ENCODE results near the gene CELF1.

CELF1 gene

DNA sequence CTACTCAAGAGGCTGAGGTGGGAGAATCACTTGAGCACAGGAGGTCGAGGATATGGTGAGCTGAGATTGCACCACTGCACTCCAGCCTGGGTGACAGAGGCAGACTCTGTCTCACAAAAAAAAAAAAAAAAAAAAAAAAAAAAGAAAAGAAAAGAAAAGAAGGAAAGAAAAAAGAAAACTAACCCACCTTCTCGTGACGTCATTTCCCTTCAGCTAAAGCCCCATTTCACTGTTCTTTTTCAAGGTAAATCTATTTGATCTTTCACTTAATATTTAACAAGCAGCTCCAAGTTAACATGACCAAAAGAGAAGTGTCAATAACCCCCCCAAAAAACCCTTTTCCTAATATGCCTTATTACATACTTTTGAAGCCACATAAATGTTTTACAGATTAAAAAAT lies 109.1 kb downstream of the CELF1 start:
- no peak for DNase-seq

DNA sequence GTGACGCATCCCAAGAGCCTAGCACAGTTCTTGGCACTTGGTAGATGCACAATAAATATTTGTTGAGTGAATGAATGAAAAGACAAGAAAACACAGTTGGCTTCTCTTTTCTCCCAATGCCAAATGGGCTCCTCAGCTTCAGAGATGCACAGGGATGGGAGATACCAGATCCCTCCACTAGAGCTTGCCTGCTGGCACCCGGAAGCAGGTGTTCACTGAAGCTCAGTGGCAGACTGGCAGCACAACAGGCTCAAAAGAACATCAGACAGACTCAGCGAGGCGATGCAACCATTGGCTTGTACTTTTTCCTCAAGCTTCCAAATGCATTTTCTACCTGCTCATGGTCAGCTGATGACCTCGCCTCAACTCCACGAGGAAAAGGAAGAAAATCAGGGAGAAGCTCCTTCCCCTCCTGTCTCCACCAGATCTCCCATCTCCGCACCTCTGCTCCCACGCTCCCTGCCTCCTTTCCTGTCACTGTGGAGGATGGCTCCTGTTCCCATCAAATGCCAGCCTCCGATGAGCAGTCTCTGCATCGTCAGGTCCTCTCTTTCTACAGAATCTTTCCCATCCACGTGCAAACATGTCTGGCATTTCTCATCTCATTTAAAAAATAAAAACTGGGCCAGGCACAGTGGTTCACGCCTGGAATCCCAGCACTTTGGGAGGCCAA lies 109.8 kb downstream of the CELF1 start:
- DNase-seq, result no peak

DNA sequence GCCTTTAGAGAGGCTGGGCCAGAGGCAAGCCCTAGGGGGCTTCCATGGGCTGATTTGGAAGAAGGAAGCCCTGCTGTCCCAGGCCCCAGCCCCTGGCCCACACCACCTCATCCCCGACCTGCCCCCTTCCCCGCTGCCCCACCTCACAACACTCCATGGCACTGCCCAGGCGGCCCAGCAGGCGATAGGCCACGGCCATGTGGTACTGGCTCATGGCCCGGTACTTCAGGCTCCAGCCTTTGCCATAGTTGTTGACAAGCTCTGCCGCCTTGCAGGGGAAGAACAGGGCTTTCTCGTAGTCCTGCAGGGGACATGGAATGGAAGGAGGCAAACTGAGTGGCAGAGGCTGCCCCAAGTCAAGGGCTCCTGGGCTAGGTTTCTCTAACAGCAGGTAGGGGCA lies 110.4 kb downstream of the CELF1 start:
- no peak for DNase-seq

DNA sequence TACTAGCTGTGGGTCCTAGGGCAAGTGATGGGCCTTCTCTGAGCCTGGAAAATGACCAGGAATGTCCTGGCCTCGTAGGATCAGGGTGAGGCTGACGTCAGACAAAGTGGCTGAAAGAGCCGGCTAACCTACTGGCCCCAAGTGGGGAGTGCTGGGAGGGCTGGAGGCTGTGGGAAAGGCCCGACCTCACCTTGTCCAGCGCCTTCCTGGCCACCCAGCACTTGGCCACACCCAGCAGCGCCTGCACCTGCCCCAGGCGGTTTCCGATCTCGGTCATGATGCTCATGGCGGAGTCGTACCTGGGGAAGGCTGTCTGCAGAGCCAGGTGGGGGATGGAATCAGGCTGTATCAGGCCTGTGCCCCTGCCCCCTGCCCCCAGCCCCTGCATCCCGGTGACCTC lies 111.5 kb downstream of the CELF1 start:
- DNase-seq, result no peak

DNA sequence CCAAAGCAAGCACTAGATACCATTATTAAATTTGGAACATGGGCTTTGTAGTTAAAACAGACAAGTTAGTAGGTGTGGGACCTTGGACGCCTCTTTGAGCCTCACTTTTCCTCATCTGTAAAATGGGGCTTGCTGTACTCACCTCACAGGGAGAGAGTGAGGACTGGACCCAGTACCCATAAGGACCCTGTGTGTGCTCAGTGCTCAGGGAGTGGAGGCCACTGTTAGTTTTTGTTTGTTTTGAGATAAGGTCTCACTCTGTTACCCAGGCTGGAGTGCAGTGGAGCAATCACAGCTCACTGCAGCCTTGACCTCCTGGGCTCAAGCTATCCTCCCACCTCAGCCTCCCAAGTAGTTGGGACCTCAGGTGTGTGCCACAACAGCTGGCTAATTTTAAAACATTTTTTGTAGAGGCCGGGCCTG lies 112.9 kb downstream of the CELF1 start:
- no peak for DNase-seq

DNA sequence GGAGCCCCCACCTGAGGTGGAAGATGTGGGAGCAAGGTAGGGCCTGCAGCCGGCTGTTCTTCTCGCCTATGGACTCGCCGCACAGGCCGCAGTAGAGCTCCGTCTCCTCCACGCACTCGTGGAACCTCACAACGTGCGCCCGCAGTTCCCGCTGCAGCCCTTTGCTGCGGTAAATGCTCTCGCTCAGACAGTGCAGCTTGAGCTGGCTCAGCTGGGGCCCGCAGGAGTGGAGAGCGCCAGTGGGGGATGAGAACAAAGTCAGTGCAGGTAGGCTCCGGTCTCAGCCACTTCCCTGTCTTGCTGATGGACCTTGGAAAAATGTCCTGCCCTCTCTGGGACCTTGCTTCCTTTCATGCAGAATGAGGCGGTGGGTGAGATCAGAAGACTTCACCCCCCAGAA lies 114.2 kb downstream of the CELF1 start:
- no peak for DNase-seq

DNA sequence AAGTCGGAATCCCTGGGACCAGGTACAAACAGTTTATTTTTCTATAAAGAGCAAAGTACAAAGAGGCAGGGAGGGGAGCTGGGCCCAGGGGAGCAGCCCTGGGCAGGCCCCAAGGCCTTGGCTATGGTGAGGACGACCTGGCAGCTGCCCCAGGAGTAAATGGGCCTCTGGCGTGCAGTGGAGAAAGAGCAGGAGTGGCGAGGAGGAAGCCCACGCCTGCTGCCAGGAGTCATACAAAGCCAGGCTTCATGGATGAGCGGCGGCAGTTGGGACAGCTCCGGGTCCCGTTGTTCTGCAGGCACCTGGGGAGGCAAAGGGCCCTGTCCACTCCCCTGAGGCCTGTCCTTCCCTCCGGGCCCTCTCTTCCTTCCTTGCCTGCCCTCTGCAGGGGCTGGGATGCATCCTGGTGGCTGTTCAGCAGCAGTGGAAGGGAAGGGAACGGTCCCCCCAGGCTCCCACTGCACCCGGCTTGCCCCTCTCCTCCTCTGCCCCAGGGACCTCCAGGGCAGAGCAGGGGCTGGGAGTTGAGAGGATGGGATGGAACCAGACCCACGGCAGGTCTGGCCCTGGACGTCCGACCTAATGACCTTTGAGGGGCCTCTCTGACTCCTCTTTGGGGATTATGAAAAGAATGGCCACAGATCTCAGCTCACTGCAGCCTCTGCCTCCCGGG lies 115.0 kb downstream of the CELF1 start:
- no peak for DNase-seq

DNA sequence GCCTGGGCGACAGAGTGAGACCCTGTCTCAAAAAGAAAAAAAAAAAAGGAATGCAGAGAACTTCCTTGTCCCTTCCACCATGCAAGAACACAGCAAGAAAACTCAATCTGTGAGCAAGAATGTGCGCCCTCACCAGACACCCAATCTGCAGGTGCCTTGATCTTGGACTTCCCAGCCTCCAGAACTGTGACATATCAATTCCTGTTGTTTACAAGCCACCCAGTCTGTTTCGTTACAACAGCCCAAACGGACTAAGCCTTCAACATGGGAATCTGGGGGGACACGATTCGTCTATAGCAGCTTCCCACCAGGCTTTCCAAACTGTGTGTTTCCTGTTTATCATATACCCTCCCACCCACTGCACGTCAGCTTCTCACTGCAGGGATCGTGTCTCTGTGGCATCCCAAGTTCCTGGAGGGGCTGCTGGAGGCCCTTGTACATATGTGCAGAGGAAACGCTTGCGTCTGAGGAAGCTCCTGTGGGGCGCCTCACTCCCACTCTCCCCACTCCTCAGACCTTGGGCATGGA lies 115.7 kb downstream of the CELF1 start:
- DNase-seq, result no peak

DNA sequence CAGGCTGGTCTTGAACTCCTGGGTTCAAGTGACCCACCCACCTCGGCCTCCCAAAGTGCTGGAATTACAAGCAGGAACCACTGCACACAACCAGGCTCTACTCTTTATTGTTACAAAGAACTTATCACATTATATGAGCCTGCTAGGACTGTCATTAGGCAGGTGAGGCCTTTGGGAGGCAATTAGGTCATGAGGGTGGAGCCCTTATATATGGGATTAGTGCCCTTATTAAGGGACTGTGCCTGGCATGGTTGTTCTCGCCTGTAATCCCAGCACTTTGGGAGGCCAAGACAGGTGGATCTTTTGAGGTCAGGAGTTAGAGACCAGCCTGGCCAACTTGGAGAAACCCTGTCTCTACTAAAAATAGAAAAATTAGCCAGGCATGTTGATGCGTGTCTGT lies 116.2 kb downstream of the CELF1 start:
- no peak for DNase-seq

DNA sequence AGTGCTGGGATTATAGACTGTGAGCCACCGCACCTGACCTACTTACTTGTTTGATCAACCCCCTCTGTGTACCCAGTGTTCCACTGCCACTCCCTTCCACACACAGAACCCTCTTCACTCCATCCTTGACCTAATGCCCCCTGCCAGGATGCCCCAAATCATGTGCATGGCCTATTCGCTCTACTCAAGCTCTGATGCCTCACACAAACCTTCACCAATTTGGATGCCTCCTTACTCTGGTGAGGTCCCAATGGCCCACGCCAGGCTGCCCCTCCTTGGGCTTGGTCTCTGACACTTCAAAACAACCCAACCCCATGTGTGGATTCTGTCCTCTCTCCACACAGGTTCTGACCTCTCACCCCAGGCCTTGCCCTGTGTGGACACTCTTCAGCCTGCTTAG lies 117.2 kb downstream of the CELF1 start:
- DNase-seq, result no peak

DNA sequence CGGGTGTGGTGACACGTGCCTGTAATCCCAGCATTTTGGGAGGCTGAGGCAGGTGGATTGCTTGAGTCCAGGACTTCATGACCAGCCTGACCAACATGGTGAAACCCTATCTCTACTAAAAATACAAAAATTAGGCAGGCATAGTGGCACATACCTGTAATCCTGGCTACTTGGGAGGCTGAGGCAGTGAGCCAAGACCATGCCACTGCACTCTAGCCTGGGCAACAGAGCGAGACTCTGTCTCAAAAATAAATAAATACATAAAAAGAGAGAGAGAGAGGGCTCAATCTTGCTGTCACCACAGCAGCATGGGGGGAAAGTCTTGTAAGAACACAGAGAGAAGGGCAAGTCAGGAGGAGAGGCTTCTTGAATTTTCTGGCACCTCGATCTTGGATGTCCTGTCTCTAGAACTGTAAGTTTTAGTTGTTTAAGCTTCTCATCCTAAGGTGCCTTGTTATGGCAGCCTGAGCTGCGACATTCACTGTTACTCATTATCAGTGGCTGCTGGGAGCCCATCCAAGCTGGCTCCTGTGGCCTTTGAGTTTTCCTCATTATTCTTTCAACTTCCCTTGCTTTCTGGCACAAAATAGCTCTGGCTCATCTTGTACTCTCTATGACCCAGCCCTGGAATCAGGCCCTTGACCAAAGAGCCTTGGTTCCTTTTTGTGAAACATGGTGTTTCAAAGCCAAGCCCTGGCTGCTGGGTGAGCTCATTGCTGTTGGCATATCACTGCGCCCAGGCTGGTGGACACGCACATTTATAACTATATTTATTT lies 118.7 kb downstream of the CELF1 start:
- DNase-seq, result no peak

DNA sequence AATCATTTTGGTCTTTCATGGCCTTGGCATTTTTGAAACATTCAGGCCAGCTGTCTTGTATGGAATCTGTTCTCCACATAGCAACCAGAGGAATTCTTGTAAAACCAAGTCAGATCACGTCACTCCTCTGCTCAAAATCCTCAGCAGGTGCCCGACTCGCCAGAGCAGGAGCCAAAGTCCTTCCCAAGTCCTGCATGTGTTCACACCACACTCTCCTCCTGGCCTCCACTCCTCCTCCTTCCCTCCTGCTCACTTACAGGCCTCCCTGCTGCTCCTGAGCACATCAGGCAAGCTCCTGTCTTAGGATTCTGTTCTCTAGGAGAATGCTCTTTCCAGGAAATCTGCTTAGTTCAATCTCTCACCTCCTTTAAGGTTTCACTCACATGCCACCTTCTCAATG lies 119.8 kb downstream of the CELF1 start:
- DNase-seq, result no peak

DNA sequence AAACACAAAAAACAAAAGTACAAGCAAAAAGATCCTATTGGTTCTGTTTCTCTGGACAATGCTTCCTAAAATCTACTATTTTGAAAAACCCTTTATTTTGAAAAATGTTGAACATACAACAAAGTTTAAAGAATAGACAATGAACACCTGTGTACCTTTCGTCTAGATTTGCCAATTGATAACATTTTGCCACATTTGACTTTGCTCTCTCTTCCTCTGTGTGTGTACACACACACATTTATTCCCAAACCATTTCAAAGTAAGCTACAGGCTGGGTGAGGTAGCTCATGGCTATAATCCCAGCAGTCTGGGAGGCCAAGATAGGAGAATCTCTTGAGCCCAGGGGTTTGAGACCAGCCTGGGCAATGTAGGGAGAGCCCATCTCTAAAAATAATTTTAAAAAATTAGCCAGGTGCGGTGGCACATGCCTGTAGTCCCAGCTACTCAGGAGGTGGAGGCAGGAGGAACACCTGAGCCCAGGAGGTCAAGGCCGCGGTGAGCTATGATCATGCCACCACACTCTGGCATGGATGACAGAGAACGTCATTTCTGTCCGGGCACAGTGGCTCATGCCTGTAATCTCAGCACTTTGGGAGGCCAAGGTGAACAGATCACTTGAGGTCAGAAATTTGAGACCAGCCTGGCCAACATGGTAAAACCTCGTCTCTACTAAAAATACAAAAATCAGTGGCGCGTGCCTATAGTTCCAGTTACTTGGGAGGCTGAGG lies 121.4 kb downstream of the CELF1 start:
- DNase-seq, result no peak

DNA sequence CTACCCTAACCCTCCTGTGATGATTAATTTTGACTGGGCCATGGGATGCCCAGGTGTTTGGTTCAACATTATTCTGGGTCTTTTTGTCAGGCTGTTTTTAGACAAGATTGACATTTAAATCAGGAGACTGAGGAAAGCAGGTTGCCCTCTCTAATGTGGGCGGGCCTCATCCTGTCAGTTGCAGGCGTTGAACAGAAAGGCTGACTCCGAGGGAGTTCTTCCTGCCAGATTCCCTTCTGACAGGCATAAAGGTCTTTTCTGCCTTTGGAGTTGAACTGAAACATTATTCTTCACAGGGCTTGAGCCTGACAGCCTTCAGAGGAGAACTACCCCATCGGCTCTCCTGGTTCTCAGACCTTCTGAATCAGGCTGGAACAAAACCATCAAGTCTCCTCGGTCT lies 122.4 kb downstream of the CELF1 start:
- no peak for DNase-seq

DNA sequence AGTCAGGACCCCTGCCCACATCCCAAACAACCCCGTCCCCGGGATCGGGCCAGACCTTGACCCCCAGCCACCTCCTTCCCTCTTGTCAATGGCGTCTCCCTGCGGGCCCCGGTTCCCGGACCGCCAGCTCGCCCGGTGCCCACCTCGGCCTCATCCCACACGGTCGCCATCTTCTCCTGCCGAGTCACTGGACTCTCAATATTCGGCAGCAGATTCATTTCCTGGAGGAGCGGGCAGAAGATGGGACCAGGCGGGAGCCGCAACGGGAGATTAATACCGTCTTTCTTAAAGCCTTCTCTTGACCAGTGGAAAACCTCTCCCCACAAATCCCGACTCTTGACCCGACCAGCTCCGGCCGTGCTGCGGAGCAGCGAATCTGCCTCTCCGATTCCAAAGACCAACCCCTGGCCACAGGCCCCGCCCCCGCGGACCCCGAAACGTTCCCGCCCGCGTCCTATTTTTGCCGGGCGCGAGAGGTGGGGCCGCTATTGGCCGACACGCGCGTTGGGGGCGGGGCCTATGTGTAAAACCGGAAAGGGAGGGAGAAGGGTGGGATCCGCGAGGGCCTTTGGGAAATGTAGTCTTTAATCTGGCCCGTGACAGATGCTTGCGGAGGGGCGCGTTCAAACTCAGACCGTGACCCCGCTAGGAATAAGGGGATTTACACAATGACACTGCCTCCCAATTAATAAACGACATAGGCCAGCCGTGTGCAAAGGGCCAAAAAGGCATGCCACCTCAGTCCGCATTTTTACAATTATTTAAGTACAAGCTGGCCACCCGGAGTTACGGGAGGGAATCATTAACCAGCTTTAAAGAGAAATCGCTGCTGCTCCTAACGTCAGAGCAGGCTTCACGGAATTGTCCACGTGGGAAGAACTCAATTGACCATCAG lies 126.6 kb downstream of the CELF1 start, which contains the start of gene PSMC3:
Gene PSMC3 (minus strand): TSS at position 378 of the 895 bp plus-strand sequence. CDS start 160 bp downstream, at position 218.
- DNase-seq, result peak; percentile 98

DNA sequence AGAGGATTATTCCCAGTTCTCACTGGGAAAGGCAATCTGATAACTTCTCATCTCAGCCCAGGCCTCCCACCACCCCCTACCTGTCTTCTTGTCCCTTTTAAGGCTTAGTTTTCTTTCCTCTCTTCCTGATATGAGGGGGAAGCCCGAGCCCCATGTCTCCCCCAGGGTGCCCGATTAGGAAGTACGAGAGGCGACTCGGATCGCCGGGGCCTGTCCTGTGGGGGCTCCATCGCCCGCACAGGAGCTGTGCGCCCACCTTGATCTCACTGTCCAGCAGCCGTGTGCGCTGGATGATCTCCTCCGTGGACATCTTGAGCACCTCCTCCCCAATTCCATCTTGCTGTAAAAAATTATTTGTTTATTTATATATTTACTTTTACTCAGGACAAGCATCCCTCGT lies 127.3 kb downstream of the CELF1 start:
- DNase-seq, result no peak

DNA sequence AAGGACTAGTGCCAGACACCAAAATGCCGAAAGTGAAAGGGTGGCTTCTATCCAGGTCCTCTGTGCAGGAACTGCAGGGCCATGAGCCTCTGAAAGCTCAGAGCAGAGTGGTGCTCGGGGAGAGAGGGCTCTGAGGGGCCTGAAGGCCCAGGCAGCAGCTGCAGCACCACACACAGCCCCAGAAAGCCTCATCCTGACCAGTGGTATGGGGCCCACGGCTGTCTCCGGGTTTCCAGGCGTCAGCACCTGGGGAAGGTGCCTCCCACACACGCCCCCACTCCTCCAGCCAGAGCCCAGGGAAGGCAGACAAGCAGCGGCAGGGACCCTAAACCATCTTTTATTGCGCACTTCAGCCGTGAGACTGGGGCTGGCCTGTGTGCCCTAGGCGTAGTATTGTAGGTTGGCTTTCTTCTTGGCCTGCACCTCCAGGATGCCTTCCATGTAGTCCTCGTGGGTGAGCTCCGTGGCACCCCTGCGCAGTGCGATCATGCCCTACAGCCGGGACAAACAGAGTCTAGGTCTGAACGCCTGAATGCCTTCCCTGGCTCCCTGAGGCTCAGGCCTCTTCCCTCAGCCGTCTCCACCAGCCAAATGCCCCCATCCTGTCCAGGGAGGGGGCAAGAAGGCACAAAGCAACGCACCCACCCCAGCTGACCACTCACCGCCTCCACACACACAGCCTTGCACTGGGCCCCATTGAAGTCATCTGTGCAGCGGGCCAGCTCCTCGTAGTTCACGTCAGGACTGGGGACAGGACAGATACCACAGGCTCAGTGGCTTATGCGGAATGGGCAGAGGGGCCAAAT lies 134.3 kb downstream of the CELF1 start:
- DNase-seq, result no peak

DNA sequence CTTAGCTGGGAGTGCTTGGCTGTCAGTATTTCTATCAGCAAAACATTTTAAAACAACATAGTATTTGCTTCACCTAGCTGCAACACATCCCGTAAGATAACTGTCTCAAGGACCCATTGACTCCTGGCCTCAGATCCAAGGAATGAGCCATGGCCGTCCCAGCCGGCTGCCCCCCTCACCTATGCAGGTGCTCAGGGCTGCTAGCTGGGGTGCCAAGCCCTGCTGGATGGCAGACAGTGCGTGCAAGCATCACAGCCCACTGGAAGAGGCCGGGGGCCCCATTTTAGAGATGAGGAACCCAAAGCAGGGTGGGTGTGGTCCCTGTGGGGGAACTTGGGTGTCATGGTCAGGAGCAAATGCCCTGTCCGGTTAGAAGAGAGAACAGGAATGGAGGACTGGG lies 135.2 kb downstream of the CELF1 start:
- DNase-seq, result no peak

DNA sequence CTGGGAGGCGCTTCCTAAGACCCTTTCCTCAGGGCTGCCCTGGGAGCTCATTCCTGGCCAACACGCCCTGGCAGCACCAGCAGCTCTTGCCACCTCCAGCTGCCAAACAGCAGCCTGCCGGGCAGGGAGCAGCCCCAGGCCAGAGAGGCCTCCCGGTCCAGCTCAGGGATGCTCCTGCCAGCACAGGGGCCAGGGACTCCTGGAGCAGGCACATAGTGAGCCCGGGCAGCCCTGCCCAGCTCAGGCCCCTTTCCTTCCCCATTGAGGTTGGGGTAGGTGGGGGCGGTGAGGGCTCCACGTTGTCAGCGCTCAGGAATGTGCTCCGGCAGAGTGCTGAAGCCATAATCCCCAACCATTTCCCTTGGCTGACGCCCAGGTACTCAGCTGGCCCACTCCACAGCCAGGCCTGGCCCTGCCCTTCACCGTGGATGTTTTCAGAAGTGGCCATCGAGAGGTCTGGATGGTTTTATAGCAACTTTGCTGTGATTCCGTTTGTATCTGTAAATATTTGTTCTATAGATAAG lies 136.9 kb downstream of the CELF1 start:
- DNase-seq, result peak; percentile 95
